ENCODE measurements around the gene TYW1B.
"Not testable (repeated sequence)": the region's sequence is repeated elsewhere in the genome, so short reads cannot be mapped to it uniquely, and the experiment has no call there.

The TYW1B gene, protein sequence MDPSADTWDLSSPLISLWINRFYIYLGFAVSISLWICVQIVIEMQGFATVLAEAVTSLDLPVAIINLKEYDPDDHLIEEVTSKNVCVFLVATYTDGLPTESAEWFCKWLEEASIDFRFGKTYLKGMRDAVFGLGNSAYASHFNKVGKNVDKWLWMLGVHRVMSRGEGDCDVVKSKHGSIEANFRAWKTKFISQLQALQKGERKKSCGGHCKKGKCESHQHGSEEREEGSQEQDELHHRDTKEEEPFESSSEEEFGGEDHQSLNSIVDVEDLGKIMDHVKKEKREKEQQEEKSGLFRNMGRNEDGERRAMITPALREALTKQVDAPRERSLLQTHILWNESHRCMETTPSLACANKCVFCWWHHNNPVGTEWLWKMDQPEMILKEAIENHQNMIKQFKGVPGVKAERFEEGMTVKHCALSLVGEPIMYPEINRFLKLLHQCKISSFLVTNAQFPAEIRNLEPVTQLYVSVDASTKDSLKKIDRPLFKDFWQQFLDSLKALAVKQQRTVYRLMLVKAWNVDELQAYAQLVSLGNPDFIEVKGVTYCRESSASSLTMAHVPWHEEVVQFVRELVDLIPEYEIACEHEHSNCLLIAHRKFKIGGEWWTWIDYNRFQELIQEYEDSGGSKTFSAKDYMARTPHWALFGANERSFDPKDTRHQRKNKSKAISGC

DNA sequence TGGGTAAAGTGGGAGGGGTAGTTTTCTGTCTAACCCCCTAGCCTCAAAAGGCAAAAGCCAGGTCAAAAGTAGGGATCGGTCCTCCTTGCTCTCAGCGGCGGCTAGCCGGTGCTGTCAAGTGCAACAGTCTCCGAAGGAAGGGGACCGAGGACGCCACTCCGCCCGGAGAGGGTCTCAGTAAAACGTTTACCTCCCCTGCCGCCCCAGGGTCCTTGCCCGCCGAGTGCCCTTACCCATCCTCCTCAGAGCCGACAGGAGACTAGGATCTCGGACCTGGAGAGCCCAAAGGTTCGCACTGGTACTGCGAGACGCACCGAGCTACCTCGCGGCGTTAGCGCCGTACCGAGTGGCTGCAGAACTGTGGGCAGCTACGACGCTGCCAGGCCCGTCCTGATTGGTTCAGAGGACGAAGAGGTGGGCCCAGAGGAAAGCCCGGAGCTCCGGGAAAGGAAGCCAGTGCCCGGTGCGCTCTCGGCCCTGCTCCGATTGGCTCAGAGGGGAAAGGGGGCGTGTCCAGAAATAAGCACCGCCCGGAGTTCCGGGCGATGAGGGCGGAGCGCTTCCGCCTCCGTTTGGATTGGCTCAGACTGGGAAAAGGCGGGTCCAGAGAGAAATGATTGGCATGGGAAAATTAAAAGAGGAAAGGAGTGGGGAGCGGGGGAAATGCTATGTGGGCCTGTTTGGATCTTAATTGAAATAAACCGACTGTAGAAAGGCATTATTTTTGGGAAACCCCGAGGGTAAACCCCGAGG is at the start of gene TYW1B:
Gene TYW1B (minus strand): TSS at position 362 of the 753 bp plus-strand sequence. CDS start 125 bp downstream, at position 237.
- peak; percentile 97 for DNase-seq

DNA sequence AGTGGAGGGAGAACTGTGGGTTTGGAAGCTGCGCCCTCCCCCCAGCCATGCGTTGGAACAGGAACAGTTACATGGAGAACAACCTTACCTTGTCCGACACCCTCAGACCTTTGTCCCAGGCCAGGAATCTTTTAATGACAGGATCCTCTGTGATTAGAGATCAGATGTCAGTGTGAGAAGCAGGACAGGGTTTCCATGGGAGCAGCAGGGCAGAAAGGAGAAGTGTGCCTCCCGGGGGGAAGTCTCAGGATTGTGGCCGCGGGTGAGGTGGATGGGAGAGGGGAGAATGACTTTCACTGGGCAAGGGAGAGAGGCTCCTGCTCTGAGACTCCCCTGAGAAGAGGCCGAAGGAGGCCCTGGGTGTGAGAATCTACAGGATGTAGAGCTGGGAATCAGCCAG is 39.6 kb upstream of the TYW1B start:
- DNase-seq = not testable (repeated sequence)

DNA sequence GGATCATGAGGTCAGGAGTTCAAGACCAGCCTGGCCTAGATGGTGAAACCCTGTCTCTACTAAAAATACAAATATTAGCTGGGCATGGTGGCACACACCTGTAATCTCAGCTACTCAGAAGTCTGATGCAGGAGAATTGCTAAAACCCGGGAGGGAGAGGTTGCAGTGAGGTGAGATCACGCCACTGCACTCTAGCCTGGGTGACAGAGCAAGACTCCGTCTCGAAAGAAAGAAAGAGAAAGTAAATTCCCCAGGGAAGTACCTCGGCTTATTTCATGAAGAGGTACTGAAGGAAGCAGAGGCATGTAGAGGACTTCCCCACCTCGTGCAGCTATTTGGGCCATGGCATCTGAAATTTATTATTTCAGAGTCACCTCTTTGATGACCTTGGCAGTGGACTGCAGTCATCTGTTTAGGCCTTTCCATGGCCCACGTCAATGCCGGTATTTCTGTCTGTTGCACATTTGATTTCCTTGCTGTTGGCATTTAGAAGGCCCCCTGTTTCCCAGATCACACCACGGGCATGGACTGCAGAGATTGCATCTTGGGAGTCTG is 30.9 kb upstream of the TYW1B start:
- not testable (repeated sequence) for DNase-seq

DNA sequence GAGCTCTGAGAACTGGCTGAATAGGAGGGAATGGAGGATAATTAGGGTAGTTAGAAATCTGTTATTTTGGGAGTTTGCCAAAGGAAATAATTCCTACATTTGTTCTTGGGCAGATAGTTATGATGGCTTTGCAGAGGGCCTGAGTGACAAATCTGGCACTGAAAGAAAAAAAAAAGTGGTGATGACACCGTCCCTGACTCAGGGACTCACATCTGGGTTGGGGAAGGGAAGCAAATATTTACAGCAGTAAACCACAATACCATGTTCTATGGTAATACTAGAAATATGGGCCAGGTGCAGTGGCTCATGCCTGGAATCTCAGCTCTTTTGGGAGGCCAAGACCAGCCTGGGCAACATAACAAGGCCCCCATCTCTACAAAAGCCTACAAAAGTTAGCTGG is 29.9 kb upstream of the TYW1B start:
- DNase-seq = not testable (repeated sequence)

DNA sequence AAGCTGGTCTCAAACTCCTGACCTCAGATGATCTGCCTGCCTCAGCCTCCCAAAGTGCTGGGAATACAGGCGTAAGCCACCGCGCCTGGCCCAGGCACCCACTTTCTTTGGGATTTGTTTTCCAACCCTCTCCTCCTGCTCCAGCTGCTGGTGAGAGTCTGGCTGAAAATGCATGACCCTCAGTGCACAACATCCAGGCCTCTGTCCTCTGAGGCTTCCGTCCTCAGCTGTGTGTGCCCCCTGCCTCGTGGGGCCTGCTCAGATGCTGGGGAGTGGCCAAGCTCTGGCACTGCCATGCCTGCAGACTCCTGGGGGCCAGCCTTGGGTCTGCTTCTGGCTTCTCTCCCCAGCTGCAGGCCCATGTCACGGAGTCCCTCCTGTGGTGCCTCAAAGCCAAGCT is 27.3 kb upstream of the TYW1B start:
- not testable (repeated sequence) for DNase-seq

DNA sequence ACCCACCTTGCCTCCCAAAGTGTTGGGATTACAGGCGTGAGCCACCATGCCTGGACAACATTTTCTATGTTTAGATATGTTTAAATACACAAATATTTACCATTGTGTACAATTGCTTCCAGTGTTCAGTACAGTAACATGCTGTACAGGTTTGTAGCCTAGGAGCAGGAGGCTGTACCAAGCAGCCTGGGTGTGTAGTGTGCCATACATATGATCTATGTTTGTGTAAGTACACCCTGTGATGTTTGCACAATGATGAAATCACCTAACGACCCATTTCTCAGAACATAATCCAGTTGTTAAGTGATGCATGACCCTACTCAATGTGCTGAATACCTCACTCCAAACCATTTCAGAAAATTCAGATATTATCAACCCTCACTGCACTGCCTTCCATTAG is 24.9 kb upstream of the TYW1B start:
- not testable (repeated sequence) for DNase-seq

DNA sequence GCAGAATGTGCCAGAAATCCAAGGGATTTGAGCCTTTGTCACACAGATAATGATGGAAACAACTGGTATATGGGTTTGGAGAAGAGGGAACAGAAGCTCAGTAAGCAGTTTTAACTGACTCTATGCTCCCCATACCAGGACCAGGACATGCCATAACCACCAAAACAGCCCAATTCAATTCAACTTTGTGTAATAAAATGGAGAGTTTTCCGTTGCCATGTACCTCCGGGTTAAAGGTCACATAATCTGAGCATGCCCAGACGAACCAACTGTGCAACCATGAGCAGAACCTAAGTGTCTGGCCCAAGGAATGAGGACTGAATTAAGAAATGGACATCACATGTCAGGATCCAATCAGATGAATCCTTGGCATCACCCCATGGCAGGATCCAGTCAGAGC is 22.7 kb upstream of the TYW1B start:
- DNase-seq = not testable (repeated sequence)

DNA sequence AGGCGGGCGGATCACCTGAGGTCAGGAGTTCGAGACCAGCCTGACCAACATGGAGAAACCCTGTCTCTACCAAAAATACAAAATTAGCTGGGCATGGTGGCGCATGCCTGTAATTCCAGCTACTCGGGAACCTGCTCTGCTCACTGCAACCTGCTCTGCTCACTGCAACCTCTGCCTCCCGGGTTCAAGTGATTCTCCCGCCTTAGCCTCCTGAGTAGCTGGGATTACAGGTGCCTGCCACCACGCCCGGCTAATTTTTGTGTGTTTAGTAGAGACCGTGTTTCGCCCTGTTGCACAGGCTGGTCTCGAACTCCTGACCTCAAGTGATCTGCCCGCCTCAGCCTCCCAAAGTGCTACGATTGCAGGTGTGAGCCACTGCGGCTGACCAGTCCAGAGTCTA is 16.1 kb upstream of the TYW1B start:
- not testable (repeated sequence) for DNase-seq

DNA sequence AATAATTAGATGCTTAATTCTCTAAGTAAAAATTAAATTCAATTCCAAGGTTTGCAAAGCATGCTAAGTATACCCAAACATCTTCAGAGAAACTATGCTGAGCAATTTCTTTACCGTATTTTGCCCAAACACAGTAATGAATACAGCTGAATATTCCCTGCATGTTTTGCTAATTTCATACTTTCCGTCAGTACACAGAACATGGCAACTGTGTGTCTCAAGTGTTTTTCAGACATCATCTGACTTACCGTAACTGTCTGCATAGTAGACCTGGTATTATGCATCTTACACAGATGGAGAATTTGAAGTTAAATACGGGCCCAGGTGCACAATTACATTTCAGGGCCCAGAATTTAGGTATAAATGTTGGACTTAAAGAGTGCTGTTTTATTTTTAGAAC is 15.2 kb upstream of the TYW1B start:
- not testable (repeated sequence) for DNase-seq

DNA sequence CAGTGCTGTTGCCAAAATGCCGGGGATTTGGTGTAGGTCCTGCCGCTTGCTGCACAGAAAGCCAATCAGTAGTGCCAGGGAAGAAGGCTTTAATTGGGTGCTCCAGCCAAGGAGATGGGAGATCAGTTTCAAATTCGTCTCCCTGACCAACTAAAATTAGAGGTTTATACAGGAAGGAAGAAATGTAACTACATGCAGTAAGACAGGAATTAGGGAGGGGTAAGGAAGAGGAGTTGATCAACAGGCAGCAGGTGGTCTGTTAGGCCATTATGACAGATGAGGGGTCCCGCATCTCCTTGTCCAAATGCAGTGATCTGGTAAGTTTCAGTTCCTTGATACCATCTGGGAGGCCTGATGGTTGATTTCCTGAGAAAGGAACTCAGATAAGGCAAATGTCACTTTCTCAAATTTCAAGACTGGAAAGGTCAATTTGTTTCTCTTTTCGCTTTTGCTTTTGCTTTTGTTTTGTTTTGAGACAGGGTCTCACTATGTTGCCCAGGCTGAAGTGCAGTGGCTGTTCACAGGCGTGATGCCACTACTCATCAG is 13.0 kb upstream of the TYW1B start:
- DNase-seq = not testable (repeated sequence)

DNA sequence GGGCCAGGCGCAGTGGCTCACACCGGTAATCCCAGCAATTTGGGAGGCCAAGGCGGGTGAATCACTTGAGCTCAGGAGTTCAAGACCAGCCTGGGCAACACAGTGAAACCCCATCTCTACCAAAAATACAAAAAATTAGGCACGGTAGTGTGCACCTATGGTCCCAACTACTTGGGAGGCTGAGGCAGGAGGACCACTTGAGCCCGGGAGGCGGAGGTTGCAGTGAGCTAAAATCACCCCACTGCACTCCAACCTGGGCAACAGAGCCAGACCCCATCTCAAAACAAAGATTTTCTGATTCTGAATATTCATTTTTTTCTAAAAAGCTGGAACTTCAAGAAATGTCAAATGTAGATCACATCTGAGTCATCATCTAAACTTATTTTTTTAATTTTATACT is 10.3 kb upstream of the TYW1B start:
- DNase-seq = not testable (repeated sequence)

DNA sequence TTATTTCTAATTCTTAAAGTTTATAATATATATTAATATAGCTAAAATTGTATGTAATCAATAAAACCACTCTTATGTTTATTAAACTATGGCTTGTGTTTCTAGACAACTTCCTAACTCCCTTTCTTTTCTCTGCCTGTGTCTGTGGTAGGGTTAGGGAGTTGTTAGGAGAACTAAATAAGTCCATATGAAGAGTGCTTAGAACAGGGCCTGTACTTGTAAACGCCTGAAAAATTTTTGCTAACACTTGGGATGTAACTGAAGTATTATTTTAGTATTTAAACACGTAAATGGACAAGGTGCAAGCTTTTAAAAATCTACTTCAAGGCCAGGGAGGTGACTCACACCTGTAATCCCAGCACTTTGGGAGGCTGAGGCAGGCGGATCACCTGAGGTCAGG is 9.3 kb upstream of the TYW1B start:
- not testable (repeated sequence) for DNase-seq

DNA sequence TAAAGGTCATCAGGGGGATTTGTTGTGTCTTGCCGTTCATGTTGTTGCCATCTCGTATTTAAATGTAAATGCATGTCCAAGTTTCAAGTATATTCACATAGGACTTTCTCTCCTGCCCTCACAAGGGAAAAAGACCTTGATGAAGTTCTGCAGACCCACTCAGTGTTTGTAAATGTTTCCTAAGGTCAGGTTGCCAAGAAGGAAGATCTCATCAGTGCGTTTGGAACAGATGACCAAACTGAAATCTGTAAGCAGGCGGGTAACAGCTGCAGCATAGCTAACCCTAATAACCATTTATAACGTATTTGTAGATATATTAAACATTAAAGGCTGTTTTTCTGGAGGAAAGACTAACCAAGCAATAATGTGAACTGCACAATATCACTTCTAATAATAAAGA is 2.6 kb upstream of the TYW1B start:
- not testable (repeated sequence) for DNase-seq

DNA sequence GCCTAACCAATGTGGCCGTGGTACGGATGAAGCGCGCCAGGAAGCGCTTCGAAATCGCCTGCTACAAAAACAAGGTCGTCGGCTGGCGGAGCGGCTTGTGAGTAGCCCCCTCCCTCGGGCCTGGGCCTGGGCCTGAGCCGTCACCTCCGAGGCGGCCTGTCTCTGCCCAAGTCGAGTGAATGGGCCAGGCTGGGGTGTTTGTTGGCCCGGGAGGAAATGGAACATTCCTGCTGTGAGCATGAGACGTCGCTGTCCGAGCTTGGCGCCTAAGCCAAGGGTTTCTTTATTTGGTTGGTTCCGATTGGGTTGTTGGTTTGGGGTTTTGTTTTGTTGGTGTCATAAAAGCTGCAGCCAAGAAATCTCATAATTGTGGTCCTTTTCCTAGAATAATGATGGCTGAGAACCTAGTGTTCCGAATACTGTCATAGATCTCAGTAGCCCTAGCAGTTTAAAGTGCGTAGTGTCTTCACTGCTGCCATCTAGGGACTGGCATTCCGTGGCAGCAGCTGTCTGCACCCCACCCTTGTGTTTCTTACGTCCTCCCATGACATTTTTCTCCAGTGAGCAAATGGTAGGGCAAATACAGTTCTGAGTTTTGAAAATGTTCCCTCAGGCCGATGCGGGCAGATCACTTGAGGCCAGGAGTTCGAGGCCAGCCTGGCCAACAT is 1.8 kb upstream of the TYW1B start:
- DNase-seq = peak; percentile 24

DNA sequence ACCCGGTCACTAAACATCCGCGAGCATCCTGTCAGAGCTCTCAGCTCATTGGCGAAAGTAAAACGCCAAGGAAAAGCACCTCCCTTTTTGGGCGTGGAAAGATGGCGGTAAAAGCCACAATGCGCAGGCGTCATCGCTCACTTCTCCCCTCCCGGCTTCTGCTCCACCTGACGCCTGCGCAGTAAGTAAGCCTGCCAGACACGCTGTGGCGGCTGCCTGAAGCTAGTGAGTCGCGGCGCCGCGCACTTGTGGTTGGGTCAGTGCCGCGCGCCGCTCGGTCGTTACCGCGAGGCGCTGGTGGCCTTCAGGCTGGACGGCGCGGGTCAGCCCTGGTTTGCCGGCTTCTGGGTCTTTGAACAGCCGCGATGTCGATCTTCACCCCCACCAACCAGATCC is 1.3 kb upstream of the TYW1B start:
- DNase-seq = peak; percentile 97

DNA sequence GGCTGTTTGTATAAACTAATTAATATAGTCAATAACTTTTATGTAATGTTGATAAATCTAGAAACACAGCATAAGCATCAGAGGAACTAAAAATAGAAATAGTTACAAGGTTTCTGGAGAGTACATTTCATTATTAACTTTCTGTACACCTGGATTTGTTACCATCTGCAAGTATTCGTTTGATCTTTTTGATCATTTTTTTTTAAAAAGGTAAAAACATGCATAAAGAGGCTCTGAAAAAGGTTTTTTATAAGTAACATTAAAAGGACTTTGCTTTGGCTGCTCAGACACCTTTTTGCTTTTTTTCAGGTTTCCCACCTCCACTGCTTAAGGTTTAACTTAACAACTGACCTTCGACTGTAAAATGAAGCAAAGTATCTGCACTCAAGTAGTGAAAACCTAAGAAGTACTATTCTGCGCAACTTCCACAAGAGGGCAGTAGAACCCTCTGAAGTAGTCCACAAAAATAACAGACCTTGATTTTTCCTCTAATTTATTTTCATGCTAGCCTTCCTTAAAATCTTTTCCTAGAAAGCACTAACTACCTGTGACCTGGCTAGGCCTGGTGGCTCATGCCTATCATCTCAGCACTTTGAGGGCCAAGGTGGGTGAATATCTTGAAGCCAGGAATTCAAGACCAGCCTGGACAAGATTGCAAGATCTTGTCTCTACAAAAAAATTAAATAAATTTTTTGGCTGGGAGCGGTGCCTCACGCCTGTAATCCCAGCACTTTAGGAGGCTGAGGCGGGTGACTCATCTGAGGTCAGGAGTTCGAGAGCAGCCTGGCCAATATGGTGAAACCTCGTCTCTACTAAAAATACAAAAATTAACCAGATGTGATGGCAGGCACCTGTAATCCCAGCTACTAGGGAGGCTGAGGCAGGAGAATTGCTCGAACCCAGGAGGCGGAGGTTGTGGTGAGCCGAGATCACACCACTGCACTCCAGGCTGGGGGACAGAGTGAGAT is 4.0 kb downstream of the TYW1B start:
- DNase-seq = not testable (repeated sequence)

DNA sequence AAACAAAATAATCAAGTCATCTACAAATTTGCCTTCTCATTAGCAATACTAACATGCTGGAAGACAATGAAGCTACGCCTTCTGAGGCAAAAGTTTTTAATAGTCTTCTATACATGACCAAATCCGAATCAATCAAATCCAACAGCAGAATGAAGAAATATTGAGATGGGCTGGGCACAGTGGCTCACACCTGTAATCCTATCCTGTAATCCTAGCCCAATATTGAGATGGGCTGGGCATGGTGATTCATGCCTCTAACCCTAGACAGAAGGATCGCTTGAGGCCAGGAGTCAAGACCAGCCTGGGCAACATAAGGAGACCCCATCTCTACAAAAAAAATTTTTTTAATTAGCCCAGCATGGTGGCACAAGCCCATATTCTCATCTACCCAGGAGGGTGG is 5.5 kb downstream of the TYW1B start:
- DNase-seq = not testable (repeated sequence)

DNA sequence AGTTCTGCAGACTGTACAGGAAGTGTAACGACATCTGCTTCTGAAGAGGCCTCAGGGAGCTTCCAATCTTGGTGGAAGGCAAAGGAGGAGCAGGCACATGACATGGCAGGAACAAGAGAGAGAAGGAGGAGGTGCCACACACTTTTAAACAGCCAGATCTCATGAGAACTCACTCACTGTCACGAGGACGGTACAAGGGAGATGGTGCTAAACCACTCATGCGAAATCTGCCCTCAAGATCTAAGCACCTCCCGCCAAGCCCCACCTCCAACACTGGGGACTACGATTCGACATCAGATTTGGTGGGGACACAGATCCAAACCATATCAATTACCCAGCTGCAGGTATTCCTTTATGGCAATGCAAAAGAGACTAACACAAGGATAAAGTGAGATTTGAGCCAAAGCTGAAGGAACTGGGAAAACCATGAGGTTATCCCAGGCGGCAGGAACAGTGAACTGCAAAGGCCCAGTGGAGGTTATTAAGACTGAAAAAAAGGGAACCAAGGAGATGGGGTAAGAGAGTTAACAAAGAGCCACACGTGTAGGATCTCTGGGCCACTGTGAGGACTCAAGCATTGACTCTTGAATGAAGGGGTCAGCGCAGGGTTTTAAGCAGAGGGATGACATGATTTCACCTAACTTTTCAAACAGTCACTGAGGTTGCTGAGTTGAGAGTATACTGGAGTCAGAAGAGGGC is 9.2 kb downstream of the TYW1B start:
- DNase-seq = not testable (repeated sequence)

DNA sequence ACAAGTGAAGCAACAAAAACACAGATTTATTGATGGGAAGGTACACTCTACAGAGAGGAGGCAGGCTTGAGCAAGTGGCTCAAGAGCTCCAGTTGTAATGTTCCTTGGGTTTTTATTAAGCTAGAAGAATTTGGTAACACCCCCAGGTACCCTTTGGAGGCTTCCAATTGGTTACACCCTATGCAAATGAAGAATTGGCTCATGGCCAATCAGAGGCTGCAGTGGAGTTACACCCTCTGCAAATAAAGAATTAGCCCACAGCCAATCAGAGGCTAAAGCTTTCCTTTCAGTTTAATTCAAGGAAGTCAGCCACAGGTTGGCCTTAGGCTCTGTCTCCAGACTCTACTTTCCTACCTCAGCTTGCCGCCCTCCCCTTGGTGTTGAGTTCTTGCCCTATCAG is 10.3 kb downstream of the TYW1B start:
- DNase-seq = not testable (repeated sequence)

Measured in COR-L47 (cell line).